T-helper 1 cell treated with Interleukin-12 subunit alpha and Interleukin-12 subunit beta and Interleukin-4 antibody, amounts not matched to agents 30 μg/mL and 1 μg/mL, for 36 hours (primary cell): ENCODE measurements around the gene CCDC138.

Experiments used
- H3K27ac Mint-ChIP-seq: one replicate; pipeline ENCODE4 v1.8.0; 2021; ENCODE audit warnings: mild to moderate bottlenecking, mixed read lengths
- H3K27me3 Mint-ChIP-seq: one replicate; pipeline ENCODE4 v1.8.0; 2021; ENCODE audit warnings: low read depth, mixed read lengths
- H3K36me3 Mint-ChIP-seq: one replicate; pipeline ENCODE4 v1.8.0; 2021; ENCODE audit warnings: low read depth, mixed read lengths
- H3K4me1 Mint-ChIP-seq: one replicate; pipeline ENCODE4 v1.8.0; 2021; ENCODE audit warnings: low read depth, mixed read lengths
- H3K4me3 Mint-ChIP-seq: one replicate; pipeline ENCODE4 v1.8.0; 2021; ENCODE audit warnings: mild to moderate bottlenecking, moderate library complexity, mixed read lengths
- H3K9me3 Mint-ChIP-seq: one replicate; pipeline ENCODE4 v1.8.0; 2021; ENCODE audit warnings: mixed read lengths

CCDC138 gene

GRCh38 chr2:108923736-108924579 is 137.4 kb downstream of the CCDC138 start:
- no peak overlapping the region for H3K27ac Mint-ChIP-seq
- no peaks in the 10 kb centered on the region for H3K9me3 Mint-ChIP-seq
- no peaks in the 10 kb centered on the region for H3K36me3 Mint-ChIP-seq
- no peaks in the 10 kb centered on the region for H3K27me3 Mint-ChIP-seq
- H3K4me1 Mint-ChIP-seq: no peaks in the 10 kb centered on the region
- no peak overlapping the region for H3K4me3 Mint-ChIP-seq

GRCh38 chr2:108924580-108925251 is 138.1 kb downstream of the CCDC138 start:
- Mint-ChIP-seq H3K4me3 (no peak overlapping the region), H3K27me3 (no peaks in the 10 kb centered on the region), H3K4me1 (no peaks in the 10 kb centered on the region), H3K36me3 (no peaks in the 10 kb centered on the region), H3K27ac (no peak overlapping the region), H3K9me3 (no peaks in the 10 kb centered on the region)

GRCh38 chr2:108925286-108925685 is 138.7 kb downstream of the CCDC138 start:
- no peaks in the 10 kb centered on the region for H3K36me3 Mint-ChIP-seq
- no peak overlapping the region for H3K27ac Mint-ChIP-seq
- no peaks in the 10 kb centered on the region for H3K9me3 Mint-ChIP-seq
- no peak overlapping the region for H3K4me3 Mint-ChIP-seq
- H3K4me1 Mint-ChIP-seq: no peaks in the 10 kb centered on the region
- no peaks in the 10 kb centered on the region for H3K27me3 Mint-ChIP-seq

- H3K27ac Mint-ChIP-seq: no peak overlapping the region
- H3K9me3 Mint-ChIP-seq: no peaks in the 10 kb centered on the region
- H3K4me1 Mint-ChIP-seq: no peaks in the 10 kb centered on the region
- H3K27me3 Mint-ChIP-seq: no peaks in the 10 kb centered on the region
- no peak overlapping the region for H3K4me3 Mint-ChIP-seq
- H3K36me3 Mint-ChIP-seq: no peaks in the 10 kb centered on the region
Observed at GRCh38 chr2:108925735-108926134, 139.2 kb downstream of the CCDC138 start.
